CD4-positive, alpha-beta memory T cell (primary cell): Measurements from ENCODE around the gene SNCAIP. TPM values are rescaled to one million over a fixed set of nuclear protein-coding genes. Genes with fewer than 3 reads are reported as not detected.

Experiments used
- CTCF ChIA-PET: fragments of 350-600 bp; sonication (Branson Sonifier 250); formaldehyde crosslinking; loops from one replicate; lab custom pipeline; 2021; ENCODE audit warnings: inconsistent platforms; ENCODE audit not compliant: partially characterized antibody; lab: Charles Lee
- POLR2A ChIA-PET: fragments of 350-600 bp; sonication (Branson Sonifier 250); formaldehyde crosslinking; loops from one replicate; lab custom pipeline; 2021; ENCODE audit not compliant: partially characterized antibody; lab: Charles Lee
- DNase-seq, 5 donors: peaks; one replicate each; pipeline versions ENCODE4 v3.0.0 to v3.0.0-alpha.2; 2020 to 2022; ENCODE audit warnings: mixed read lengths in 1 of 5
- H3K27ac ChIP-seq: one replicate; pipeline ENCODE4 v1.7.0; 2013; ENCODE audit warnings: low read depth, low read length
- H3K27me3 ChIP-seq: 2 replicates; pipeline ENCODE4 v1.7.0; 2013; ENCODE audit warnings: mild to moderate bottlenecking, low read length, moderate library complexity; ENCODE audit not compliant: insufficient read depth
- H3K36me3 ChIP-seq: 2 replicates; pipeline ENCODE4 v1.7.0; 2013; ENCODE audit warnings: mild to moderate bottlenecking, low read length, moderate library complexity; ENCODE audit not compliant: insufficient read depth
- H3K4me1 ChIP-seq: 2 replicates; pipeline ENCODE4 v1.7.0; 2013; ENCODE audit warnings: mild to moderate bottlenecking, low read length, moderate library complexity; ENCODE audit not compliant: insufficient read depth
- H3K4me3 ChIP-seq, 2 donors: one replicate each; pipeline ENCODE4 v1.7.0; 2013; ENCODE audit warnings: low read length in 2 of 2, mild to moderate bottlenecking in 1 of 2
- H3K9me3 ChIP-seq, 2 donors: one replicate each; pipeline ENCODE4 v1.7.0; 2013; ENCODE audit warnings: low read length in 2 of 2, control low read depth in 1 of 2; ENCODE audit not compliant: control insufficient read depth in 1 of 2
- H3K27ac Mint-ChIP-seq, 7 donors: one replicate each; pipeline ENCODE4 v1.8.0; 2020 to 2021; ENCODE audit warnings: mixed read lengths in 7 of 7, mild to moderate bottlenecking in 6 of 7, inconsistent platforms in 3 of 7, moderate library complexity in 3 of 7
- H3K27me3 Mint-ChIP-seq, 2 donors: one replicate each; pipeline ENCODE4 v1.8.0; 2020 to 2021; ENCODE audit warnings: mixed read lengths in 2 of 2
- H3K36me3 Mint-ChIP-seq, 2 donors: one replicate each; pipeline ENCODE4 v1.8.0; 2020 to 2021; ENCODE audit warnings: mixed read lengths in 2 of 2, inconsistent platforms in 1 of 2, mild to moderate bottlenecking in 1 of 2
- H3K4me1 Mint-ChIP-seq, 4 donors: one replicate each; pipeline ENCODE4 v1.8.0; 2020 to 2021; ENCODE audit warnings: mixed read lengths in 4 of 4, mild to moderate bottlenecking in 1 of 4
- H3K4me3 Mint-ChIP-seq, 8 donors: one replicate each; pipeline ENCODE4 v1.8.0; 2020 to 2021; ENCODE audit warnings: mixed read lengths in 8 of 8, mild to moderate bottlenecking in 7 of 8, moderate library complexity in 6 of 8, inconsistent platforms in 3 of 8
- H3K9me3 Mint-ChIP-seq, 8 donors: one replicate each; pipeline ENCODE4 v1.8.0; 2020 to 2021; ENCODE audit warnings: mixed read lengths in 8 of 8, mild to moderate bottlenecking in 5 of 8, inconsistent platforms in 3 of 8, moderate library complexity in 1 of 8
- intact Hi-C: fragments of 100-400 bp; cut with micrococcal nuclease; formaldehyde crosslinking; loops from one replicate; pipeline ENCODE4 v1.15.1; 2023
- polyA plus RNA-seq, 2 donors: library from polyadenylated mRNA; unstranded; fragments of 300-500 nt; fragmentation: Illumina TruSeq; gene quantifications; one replicate each; pipeline ENCODE4 v1.2.3, GENCODE V29; 2021
- total RNA-seq, 2 experiments: library from RNA; stranded (reverse); gene quantifications; one replicate each; pipeline ENCODE4 v1.2.3, GENCODE V29; 2021

SNCAIP gene
- total and polyA plus RNA-seq, 4 experiments from 2014 or later, result not detected

- no peaks in the 10 kb centered on the region for H3K9me3 ChIP-seq
Measured at GRCh38 chr5:122426301-122426700, 114.3 kb downstream of the SNCAIP start.

DNA sequence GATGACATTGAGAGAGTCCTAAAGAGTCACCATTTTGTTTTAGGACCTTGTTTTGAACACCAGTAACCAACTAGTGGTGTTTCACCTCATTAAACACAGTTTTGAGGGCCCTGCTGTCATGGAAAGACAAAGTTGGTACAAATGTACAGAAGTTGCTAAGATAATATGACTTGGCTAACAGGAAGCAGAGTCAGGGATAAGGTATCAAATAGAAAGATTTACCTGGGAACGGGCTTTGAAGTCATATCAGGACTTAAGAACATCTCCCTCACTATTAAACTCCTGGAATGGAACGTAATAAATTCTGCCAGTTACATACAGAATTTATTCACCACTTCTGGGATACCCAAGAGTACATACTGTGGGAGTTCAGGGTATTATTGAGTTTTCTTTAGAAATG lies 115.6 kb downstream of the SNCAIP start:
- no peak overlapping the region for H3K27ac Mint-ChIP-seq
- CTCF ChIA-PET, result no interaction called here
- H3K36me3 Mint-ChIP-seq, result no peaks in the 10 kb centered on the region
- no peaks in the 10 kb centered on the region for H3K4me1 ChIP-seq
- H3K4me3 ChIP-seq, result no peak overlapping the region
- peaks cover 0 to 4% (median 0%) of the 10 kb centered on the region in 8 donors for H3K9me3 Mint-ChIP-seq
- POLR2A ChIA-PET, result no interaction called here
- no peaks in the 10 kb centered on the region for H3K9me3 ChIP-seq
- H3K27ac ChIP-seq, result no peak overlapping the region
- no peaks in the 10 kb centered on the region for H3K4me1 Mint-ChIP-seq
- H3K4me3 Mint-ChIP-seq, result no peak overlapping the region
- no peaks in the 10 kb centered on the region for H3K27me3 Mint-ChIP-seq
- intact Hi-C loops, result no loop called here
- H3K36me3 ChIP-seq, result no peaks in the 10 kb centered on the region
- no peak for DNase-seq
- no peaks in the 10 kb centered on the region for H3K27me3 ChIP-seq

More at GRCh38 chr5:122426301-122426700, 114.3 kb downstream of the SNCAIP start:
- Histone ChIP-seq H3K27ac (no peak overlapping the region), H3K4me1 (no peaks in the 10 kb centered on the region), H3K27me3 (no peaks in the 10 kb centered on the region), H3K4me3 (no peak overlapping the region), H3K36me3 (no peaks in the 10 kb centered on the region)
- intact Hi-C loops, result no loop called here
- Mint-ChIP-seq H3K4me3 (no peak overlapping the region), H3K9me3 (peaks cover 0 to 4% (median 0%) of the 10 kb centered on the region in 8 donors), H3K27ac (no peak overlapping the region), H3K27me3 (no peaks in the 10 kb centered on the region), H3K4me1 (no peaks in the 10 kb centered on the region), H3K36me3 (no peaks in the 10 kb centered on the region)
- POLR2A ChIA-PET, result no interaction called here
- CTCF ChIA-PET, result no interaction called here
- DNase-seq, result no peak

- Histone ChIP-seq H3K27me3 (no peaks in the 10 kb centered on the region), H3K27ac (no peak overlapping the region), H3K4me1 (no peaks in the 10 kb centered on the region), H3K9me3 (no peaks in the 10 kb centered on the region), H3K36me3 (no peaks in the 10 kb centered on the region), H3K4me3 (no peak overlapping the region)
- no peaks in the 10 kb centered on the region for H3K36me3 Mint-ChIP-seq
- H3K27ac Mint-ChIP-seq, result no peak overlapping the region
- no peaks in the 10 kb centered on the region for H3K27me3 Mint-ChIP-seq
- peaks cover 0 to 4% (median 0%) of the 10 kb centered on the region in 8 donors for H3K9me3 Mint-ChIP-seq
- DNase-seq, result no peak
- ChIA-PET CTCF (no interaction called here), POLR2A (no interaction called here)
- no peak overlapping the region for H3K4me3 Mint-ChIP-seq
- intact Hi-C loops, result no loop called here
- H3K4me1 Mint-ChIP-seq, result no peaks in the 10 kb centered on the region
Measured at GRCh38 chr5:122429545-122430318, 117.7 kb downstream of the SNCAIP start.

- intact Hi-C loops, result no loop called here
- peaks cover 0 to 4% (median 0%) of the 10 kb centered on the region in 8 donors for H3K9me3 Mint-ChIP-seq
Measured at GRCh38 chr5:122430319-122430586, 118.2 kb downstream of the SNCAIP start.

GRCh38 chr5:122431298-122431697 lies 119.3 kb downstream of the SNCAIP start:
- no peak for DNase-seq
- ChIA-PET POLR2A (no interaction called here), CTCF (no interaction called here)
- Mint-ChIP-seq H3K4me3 (no peak overlapping the region), H3K4me1 (no peaks in the 10 kb centered on the region), H3K27me3 (peaks cover 0 to 2% of the 10 kb centered on the region in 2 donors), H3K27ac (no peak overlapping the region), H3K36me3 (no peaks in the 10 kb centered on the region), H3K9me3 (peaks cover 0 to 4% (median under 1%) of the 10 kb centered on the region in 8 donors)
- intact Hi-C loops, result no loop called here
- no peak overlapping the region for H3K27ac ChIP-seq
- H3K27me3 ChIP-seq, result no peaks in the 10 kb centered on the region
- H3K4me3 ChIP-seq, result no peak overlapping the region
- no peaks in the 10 kb centered on the region for H3K4me1 ChIP-seq
- no peaks in the 10 kb centered on the region for H3K36me3 ChIP-seq
- no peaks in the 10 kb centered on the region for H3K9me3 ChIP-seq

More at GRCh38 chr5:122430319-122430586, 118.2 kb downstream of the SNCAIP start:
- CTCF ChIA-PET, result no interaction called here
- H3K27ac Mint-ChIP-seq, result no peak overlapping the region
- H3K4me1 Mint-ChIP-seq, result no peaks in the 10 kb centered on the region
- no peaks in the 10 kb centered on the region for H3K4me1 ChIP-seq
- no peaks in the 10 kb centered on the region for H3K9me3 ChIP-seq
- POLR2A ChIA-PET, result no interaction called here
- no peak overlapping the region for H3K4me3 ChIP-seq
- H3K36me3 ChIP-seq, result no peaks in the 10 kb centered on the region
- peaks cover 0 to under 1% of the 10 kb centered on the region in 2 donors for H3K27me3 Mint-ChIP-seq
- no peaks in the 10 kb centered on the region for H3K27me3 ChIP-seq
- no peaks in the 10 kb centered on the region for H3K36me3 Mint-ChIP-seq
- H3K27ac ChIP-seq, result no peak overlapping the region
- H3K4me3 Mint-ChIP-seq, result no peak overlapping the region
- DNase-seq, result no peak

- POLR2A ChIA-PET, result no interaction called here
- DNase-seq, result no peak
- intact Hi-C loops, result no loop called here
- peaks cover 0 to 5% of the 10 kb centered on the region in 2 donors for H3K27me3 Mint-ChIP-seq
- no peak overlapping the region for H3K27ac ChIP-seq
- H3K36me3 Mint-ChIP-seq, result no peaks in the 10 kb centered on the region
- no peaks in the 10 kb centered on the region for H3K27me3 ChIP-seq
- H3K4me1 Mint-ChIP-seq, result no peaks in the 10 kb centered on the region
- CTCF ChIA-PET, result no interaction called here
- H3K4me3 ChIP-seq, result no peak overlapping the region
- no peaks in the 10 kb centered on the region for H3K36me3 ChIP-seq
- H3K9me3 Mint-ChIP-seq, result peaks cover 0 to 3% (median 0%) of the 10 kb centered on the region in 8 donors
- no peak overlapping the region for H3K4me3 Mint-ChIP-seq
- H3K4me1 ChIP-seq, result no peaks in the 10 kb centered on the region
- no peaks in the 10 kb centered on the region for H3K9me3 ChIP-seq
- H3K27ac Mint-ChIP-seq, result no peak overlapping the region
Measured at GRCh38 chr5:122434205-122434970, 122.4 kb downstream of the SNCAIP start.

DNA sequence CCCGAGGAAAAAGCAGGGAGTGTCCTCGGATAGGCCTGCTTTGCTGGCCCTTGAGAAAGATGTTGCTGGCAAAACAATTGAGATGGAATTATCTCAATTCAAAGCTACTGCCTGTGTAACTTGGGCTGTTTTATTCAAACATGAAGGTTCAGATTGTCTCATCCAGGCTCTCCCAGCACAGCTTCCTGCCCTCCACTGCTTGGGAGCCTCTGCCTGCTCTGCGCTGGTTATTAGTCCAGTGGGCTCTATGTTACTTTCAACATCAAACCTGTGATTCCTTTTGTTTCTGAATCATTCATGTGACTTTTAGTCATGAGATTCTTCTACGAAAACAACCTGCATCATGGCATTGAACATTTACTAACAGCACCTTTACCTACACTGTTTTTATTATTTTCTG lies 123.2 kb downstream of the SNCAIP start:
- POLR2A ChIA-PET, result no interaction called here
- no peak overlapping the region for H3K4me3 Mint-ChIP-seq
- no peak overlapping the region for H3K27ac ChIP-seq
- H3K4me1 Mint-ChIP-seq, result no peaks in the 10 kb centered on the region
- H3K27me3 ChIP-seq, result no peaks in the 10 kb centered on the region
- H3K27me3 Mint-ChIP-seq, result peaks cover 0 to 5% of the 10 kb centered on the region in 2 donors
- peaks cover 0 to 3% (median 0%) of the 10 kb centered on the region in 8 donors for H3K9me3 Mint-ChIP-seq
- CTCF ChIA-PET, result no interaction called here
- no peaks in the 10 kb centered on the region for H3K36me3 ChIP-seq
- H3K36me3 Mint-ChIP-seq, result no peaks in the 10 kb centered on the region
- H3K27ac Mint-ChIP-seq, result no peak overlapping the region
- H3K4me3 ChIP-seq, result no peak overlapping the region
- intact Hi-C loops, result no loop called here
- no peaks in the 10 kb centered on the region for H3K4me1 ChIP-seq
- no peak for DNase-seq
- H3K9me3 ChIP-seq, result no peaks in the 10 kb centered on the region
